ENCODE measurements around the gene SULT1A3.
A peak's percentile ranks its signal among the peaks of the same experiment; 100 is the strongest.

Gene SULT1A3

GRCh38 chr16:30179931-30180330, 19.1 kb upstream of the SULT1A3 start:
- TF ChIP-seq, protein P1, sequence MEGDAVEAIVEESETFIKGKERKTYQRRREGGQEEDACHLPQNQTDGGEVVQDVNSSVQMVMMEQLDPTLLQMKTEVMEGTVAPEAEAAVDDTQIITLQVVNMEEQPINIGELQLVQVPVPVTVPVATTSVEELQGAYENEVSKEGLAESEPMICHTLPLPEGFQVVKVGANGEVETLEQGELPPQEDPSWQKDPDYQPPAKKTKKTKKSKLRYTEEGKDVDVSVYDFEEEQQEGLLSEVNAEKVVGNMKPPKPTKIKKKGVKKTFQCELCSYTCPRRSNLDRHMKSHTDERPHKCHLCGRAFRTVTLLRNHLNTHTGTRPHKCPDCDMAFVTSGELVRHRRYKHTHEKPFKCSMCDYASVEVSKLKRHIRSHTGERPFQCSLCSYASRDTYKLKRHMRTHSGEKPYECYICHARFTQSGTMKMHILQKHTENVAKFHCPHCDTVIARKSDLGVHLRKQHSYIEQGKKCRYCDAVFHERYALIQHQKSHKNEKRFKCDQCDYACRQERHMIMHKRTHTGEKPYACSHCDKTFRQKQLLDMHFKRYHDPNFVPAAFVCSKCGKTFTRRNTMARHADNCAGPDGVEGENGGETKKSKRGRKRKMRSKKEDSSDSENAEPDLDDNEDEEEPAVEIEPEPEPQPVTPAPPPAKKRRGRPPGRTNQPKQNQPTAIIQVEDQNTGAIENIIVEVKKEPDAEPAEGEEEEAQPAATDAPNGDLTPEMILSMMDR (IDR thresholded peaks at IDR 0.05), result no peak
- H3K27me3 ChIP-seq, result no peaks in the 10 kb centered on the region
- H3K4me1 ChIP-seq (ENCODE audit: control insufficient read depth in 1 of 2, insufficient read depth in 1 of 2, low read depth in 1 of 2, low read length in 1 of 2), result peaks cover 39 to 42% of the 10 kb centered on the region in 2 experiments
- H3K4me3 ChIP-seq (ENCODE audit: low read depth in 1 of 2, low read length in 1 of 2), result no peak overlapping the region
- no peak overlapping the region for H3K27ac ChIP-seq
- H3K9me3 ChIP-seq, result no peaks in the 10 kb centered on the region
- peaks cover 6% of the 10 kb centered on the region for H3K36me3 ChIP-seq

GRCh38 chr16:30180741-30181140, 18.3 kb upstream of the SULT1A3 start:
- peaks cover 41 to 45% of the 10 kb centered on the region in 2 experiments for H3K4me1 ChIP-seq (ENCODE audit: control insufficient read depth in 1 of 2, insufficient read depth in 1 of 2, low read depth in 1 of 2, low read length in 1 of 2)
- TF ChIP-seq, protein P1 (IDR thresholded peaks at IDR 0.05), result no peak
- H3K27ac ChIP-seq, result no peak overlapping the region
- H3K9me3 ChIP-seq, result no peaks in the 10 kb centered on the region
- H3K27me3 ChIP-seq, result no peaks in the 10 kb centered on the region
- peaks cover 14% of the 10 kb centered on the region for H3K36me3 ChIP-seq
- H3K4me3 ChIP-seq (ENCODE audit: low read depth in 1 of 2, low read length in 1 of 2), result no peak overlapping the region

DNA sequence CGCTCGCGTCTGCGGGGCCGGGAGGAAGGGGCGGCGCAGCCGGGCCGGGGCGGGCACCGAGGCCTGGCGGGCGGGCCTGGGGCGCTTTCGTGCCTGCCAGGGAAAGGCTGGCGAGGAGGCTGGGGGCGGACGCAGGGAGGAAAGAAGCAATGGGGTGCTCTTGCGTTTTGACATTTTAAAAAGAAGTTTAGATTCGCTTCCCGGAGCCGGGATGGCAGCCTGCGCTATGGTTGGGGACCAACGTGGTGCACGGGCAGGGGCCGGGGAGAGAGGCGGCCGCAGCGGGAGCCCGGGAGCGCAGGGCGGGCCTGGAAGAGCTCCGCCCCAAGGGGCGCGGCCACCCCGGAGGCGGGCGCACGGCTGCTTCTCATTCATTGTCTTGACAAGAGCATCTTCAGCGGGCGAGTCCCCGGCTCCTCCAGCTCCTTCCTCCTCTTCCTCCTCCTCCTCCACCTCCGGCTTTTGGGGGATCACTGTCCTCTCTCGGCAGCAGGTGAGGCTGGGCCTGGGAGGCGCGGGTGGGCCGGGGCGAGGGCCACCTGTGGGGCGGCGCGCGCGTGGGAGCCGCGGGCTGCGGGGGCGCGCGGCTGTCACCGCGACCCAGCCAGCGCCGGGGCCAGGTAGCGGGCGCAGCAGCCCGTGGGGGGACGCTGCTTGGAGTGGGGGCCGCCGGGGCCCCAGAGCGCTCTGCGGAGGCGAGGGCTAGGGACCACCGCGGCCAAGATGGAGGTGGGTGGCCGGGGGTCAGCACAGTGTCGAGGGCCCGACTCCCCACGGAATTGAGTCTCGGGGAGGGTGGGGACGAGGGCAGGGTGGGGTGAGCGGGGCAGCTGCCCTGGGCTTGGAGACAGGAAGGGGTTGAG, 15.6 kb upstream of the SULT1A3 start, which contains the start of gene CORO1A:
CORO1A (plus strand) TSS at position 370 of the 863 bp plus-strand sequence. CDS start 1,608 bp downstream, outside the sequence.
- peak within 1 kb of the TSS; percentile 99 for H3K27ac ChIP-seq
- H3K9me3 ChIP-seq, result no peaks in the 10 kb centered on the region
- H3K4me3 ChIP-seq (ENCODE audit: low read depth in 1 of 2, low read length in 1 of 2), result peak within 1 kb of the TSS; percentile 96 to 100
- H3K36me3 ChIP-seq, result peaks cover 41% of the 10 kb centered on the region
- TF ChIP-seq, protein P1 (IDR thresholded peaks at IDR 0.05), result no peak
- no peaks in the 10 kb centered on the region for H3K27me3 ChIP-seq
- peaks cover 43 to 48% of the 10 kb centered on the region in 2 experiments for H3K4me1 ChIP-seq (ENCODE audit: control insufficient read depth in 1 of 2, insufficient read depth in 1 of 2, low read depth in 1 of 2, low read length in 1 of 2)

DNA sequence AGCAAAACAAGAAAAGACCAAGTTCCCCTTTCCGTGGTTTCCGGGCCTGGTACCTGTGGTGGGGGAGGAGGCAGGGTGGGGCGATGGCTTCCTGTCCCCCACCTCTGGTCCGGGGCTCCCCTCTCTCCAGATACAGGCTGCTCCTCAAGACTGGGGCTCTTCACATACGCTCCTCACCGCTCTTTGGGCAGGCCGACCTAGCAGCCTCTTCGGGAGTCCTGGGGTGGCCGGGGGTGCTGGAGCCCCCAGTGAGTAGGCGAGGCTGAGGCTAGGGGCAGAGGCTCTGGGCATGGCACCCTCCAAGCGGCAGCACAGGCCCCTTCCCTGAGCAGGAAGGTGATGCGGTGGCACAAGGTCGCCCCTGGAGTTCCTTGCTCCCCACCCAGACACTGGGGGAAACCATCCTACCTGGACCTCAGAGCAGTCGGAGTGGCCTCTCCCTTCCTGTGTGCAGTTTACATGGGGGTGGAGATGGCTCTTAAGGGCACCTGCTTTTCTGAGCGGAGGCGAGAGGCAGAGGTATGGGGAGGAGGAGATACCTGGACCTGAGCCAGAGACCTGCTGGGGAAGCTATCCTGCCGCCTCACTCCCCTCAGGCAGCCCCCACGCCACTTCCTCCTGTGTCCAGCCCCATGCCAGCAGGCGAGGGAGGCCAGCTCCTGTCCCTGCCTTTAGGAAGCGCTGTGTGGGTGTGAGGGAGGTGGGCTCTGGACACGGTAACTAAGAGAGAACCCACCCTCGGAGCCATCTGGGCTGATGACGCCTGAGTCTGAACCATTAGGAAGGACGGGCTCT, 14.8 kb upstream of the SULT1A3 start:
- Histone ChIP-seq H3K9me3 (no peaks in the 10 kb centered on the region), H3K27ac (peak overlapping the region; percentile 99), H3K27me3 (no peaks in the 10 kb centered on the region), H3K4me3 (ENCODE audit: low read depth in 1 of 2, low read length in 1 of 2) (peak overlapping the region; percentile 96 to 100), H3K36me3 (peaks cover 41% of the 10 kb centered on the region), H3K4me1 (ENCODE audit: control insufficient read depth in 1 of 2, insufficient read depth in 1 of 2, low read depth in 1 of 2, low read length in 1 of 2) (peaks cover 40 to 48% of the 10 kb centered on the region in 2 experiments)
- TF ChIP-seq, protein P1 (IDR thresholded peaks at IDR 0.05), result peak; percentile 38

DNA sequence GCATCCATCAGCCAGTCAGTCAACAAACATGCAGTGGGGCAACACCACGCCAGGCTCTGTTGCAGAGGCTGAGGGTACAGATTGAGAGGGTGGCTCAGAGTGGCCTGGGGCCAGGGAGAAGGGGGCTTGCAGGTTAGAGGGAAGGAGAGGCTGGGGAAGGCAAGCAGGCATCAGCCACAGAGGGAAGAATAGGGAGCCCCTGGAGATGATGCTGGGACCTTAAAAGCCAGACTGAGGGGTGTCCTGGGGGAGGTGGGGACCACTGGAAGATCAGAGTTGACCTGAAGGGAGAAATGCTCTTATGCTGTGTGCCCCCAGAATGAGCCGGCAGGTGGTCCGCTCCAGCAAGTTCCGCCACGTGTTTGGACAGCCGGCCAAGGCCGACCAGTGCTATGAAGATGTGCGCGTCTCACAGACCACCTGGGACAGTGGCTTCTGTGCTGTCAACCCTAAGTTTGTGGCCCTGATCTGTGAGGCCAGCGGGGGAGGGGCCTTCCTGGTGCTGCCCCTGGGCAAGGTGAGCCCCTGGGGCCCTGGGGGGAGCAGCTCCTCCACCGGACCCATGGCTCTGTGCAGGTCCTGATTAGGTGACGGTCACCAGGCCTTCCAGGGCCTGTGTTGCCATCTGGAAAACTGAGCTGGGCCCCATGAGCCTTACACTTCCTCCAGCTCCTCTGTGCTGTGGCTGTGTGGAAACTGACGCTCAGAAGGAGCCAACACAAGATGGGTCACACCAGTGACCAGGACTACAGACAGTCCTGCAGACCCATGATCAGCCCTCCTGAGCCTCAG, 14.0 kb upstream of the SULT1A3 start:
- TF ChIP-seq, protein P1 (IDR thresholded peaks at IDR 0.05), result no peak
- Histone ChIP-seq H3K27me3 (no peaks in the 10 kb centered on the region), H3K9me3 (no peaks in the 10 kb centered on the region), H3K36me3 (peaks cover 41% of the 10 kb centered on the region), H3K4me3 (ENCODE audit: low read depth in 1 of 2, low read length in 1 of 2) (peak overlapping the region; percentile 96 to 100), H3K4me1 (ENCODE audit: control insufficient read depth in 1 of 2, insufficient read depth in 1 of 2, low read depth in 1 of 2, low read length in 1 of 2) (peaks cover 40 to 48% of the 10 kb centered on the region in 2 experiments), H3K27ac (peak overlapping the region; percentile 99)
